ENCODE results near the gene ATF7. TPM values are rescaled to one million over a fixed set of nuclear protein-coding genes. Genes with fewer than 3 reads are reported as not detected.

Gene ATF7
- total and polyA plus RNA-seq, 2 of the 13 experiments (the other 11 are each of a cell fraction or from before 2014, with no cell fraction given): 9.6 to 16.2 TPM

- TF ChIP-seq ZNF800 (CRISPR knock-in tag; IDR thresholded peaks at IDR 0.05) (no peak), ZFP36L1 (CRISPR knock-in tag; IDR thresholded peaks at IDR 0.05) (no peak), RNF2 (conservative IDR thresholded peaks at IDR 0.05; ENCODE audit: low read depth) (no peak), ZNF142 (CRISPR knock-in tag; IDR thresholded peaks at IDR 0.05) (no peak), ZNF232 (CRISPR knock-in tag; IDR thresholded peaks at IDR 0.05; ENCODE audit: borderline replicate concordance) (peak; percentile 79; the same call in 1 of the 2 replicates), DPF2 (CRISPR knock-in tag; IDR thresholded peaks at IDR 0.05; ENCODE audit: borderline replicate concordance, low read depth) (peak; percentile 80; the same call in 1 of the 2 replicates), SMAD3 (CRISPR knock-in tag; IDR thresholded peaks at IDR 0.05) (peak; percentile 91), RARA (CRISPR knock-in tag; IDR thresholded peaks at IDR 0.05) (peak; percentile 97), ZMAT5 (CRISPR knock-in tag; IDR thresholded peaks at IDR 0.05; ENCODE audit: borderline replicate concordance, low read depth) (no peak), GZF1 (CRISPR knock-in tag; IDR thresholded peaks at IDR 0.05) (no peak), HMG20B (CRISPR knock-in tag; conservative IDR thresholded peaks at IDR 0.05) (peak; percentile 72; the same call in 1 of the 2 replicates), ZNF441 (CRISPR knock-in tag; IDR thresholded peaks at IDR 0.05; ENCODE audit: borderline replicate concordance) (no peak), ZNF841 (CRISPR knock-in tag; IDR thresholded peaks at IDR 0.05; ENCODE audit: borderline replicate concordance) (no peak), ZNF234 (CRISPR knock-in tag; conservative IDR thresholded peaks at IDR 0.05) (no peak)
- TF ChIP-seq, protein P1, sequence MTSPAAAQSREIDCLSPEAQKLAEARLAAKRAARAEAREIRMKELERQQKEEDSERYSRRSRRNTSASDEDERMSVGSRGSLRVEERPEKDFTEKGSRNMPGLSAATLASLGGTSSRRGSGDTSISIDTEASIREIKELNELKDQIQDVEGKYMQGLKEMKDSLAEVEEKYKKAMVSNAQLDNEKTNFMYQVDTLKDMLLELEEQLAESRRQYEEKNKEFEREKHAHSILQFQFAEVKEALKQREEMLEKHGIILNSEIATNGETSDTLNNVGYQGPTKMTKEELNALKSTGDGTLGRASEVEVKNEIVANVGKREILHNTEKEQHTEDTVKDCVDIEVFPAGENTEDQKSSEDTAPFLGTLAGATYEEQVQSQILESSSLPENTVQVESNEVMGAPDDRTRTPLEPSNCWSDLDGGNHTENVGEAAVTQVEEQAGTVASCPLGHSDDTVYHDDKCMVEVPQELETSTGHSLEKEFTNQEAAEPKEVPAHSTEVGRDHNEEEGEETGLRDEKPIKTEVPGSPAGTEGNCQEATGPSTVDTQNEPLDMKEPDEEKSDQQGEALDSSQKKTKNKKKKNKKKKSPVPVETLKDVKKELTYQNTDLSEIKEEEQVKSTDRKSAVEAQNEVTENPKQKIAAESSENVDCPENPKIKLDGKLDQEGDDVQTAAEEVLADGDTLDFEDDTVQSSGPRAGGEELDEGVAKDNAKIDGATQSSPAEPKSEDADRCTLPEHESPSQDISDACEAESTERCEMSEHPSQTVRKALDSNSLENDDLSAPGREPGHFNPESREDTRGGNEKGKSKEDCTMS (CRISPR knock-in tag; conservative IDR thresholded peaks at IDR 0.05): 0 out of 2 replicates have a peak, but pooled peaks have one; percentile 34
- TF ChIP-seq, protein P2, sequence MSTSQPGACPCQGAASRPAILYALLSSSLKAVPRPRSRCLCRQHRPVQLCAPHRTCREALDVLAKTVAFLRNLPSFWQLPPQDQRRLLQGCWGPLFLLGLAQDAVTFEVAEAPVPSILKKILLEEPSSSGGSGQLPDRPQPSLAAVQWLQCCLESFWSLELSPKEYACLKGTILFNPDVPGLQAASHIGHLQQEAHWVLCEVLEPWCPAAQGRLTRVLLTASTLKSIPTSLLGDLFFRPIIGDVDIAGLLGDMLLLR (CRISPR knock-in tag; IDR thresholded peaks at IDR 0.05): no peak
- TF ChIP-seq, protein P3, sequence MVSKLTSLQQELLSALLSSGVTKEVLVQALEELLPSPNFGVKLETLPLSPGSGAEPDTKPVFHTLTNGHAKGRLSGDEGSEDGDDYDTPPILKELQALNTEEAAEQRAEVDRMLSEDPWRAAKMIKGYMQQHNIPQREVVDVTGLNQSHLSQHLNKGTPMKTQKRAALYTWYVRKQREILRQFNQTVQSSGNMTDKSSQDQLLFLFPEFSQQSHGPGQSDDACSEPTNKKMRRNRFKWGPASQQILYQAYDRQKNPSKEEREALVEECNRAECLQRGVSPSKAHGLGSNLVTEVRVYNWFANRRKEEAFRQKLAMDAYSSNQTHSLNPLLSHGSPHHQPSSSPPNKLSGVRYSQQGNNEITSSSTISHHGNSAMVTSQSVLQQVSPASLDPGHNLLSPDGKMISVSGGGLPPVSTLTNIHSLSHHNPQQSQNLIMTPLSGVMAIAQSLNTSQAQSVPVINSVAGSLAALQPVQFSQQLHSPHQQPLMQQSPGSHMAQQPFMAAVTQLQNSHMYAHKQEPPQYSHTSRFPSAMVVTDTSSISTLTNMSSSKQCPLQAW (CRISPR knock-in tag; IDR thresholded peaks at IDR 0.05): peak; percentile 52; the same call in 1 of the 2 replicates
Observed at GRCh38 chr12:53538209-53538689, 87.9 kb downstream of the ATF7 start (continued).

All from HepG2 (cell line).